HepG2 (cell line): ENCODE data around the gene KLHDC4. TPM values are rescaled to one million over a fixed set of nuclear protein-coding genes. Genes with fewer than 3 reads are reported as not detected.
A peak's percentile ranks its signal among the peaks of the same experiment; 100 is the strongest.

Source experiments
- ATAC-seq: fragments of 200-7000 bp; cut with Tn5 transposase; 3 replicates; pipeline ENCODE4 v1.9.1; 2020; ENCODE audit warnings: mild to moderate bottlenecking, moderate library complexity
- BruUV-seq: library from RNA; stranded (reverse); fragments of 400-500 nt; replicated peaks from 2 replicates; lab custom pipeline; 2021; lab: Mats Ljungman, UMichigan
- CTCF ChIA-PET: fragments of 300-600 bp; formaldehyde crosslinking; extraction: SDS; loops from one replicate; lab custom pipeline; 2021; ENCODE audit warnings: low total read pairs, inconsistent platforms, low intra/inter-chr PET ratio; lab: Yijun Ruan, JAX
- POLR2A ChIA-PET: fragments of 350-600 bp; sonication (Branson Sonifier 250); formaldehyde crosslinking; loops from one replicate; lab custom pipeline; 2020; ENCODE audit warnings: antibody characterized with exemption, inconsistent platforms; lab: Yijun Ruan, JAX
- DNase-seq: peaks from one replicate; pipeline ENCODE4 v3.0.0-alpha.2; 2015; ENCODE audit warnings: low spot score
- FAIRE-seq: peaks from 3 replicates; lab custom pipeline; 2011; peaks lifted over from hg19 to GRCh38; lab: Jason Lieb, UNC
- H2AFZ ChIP-seq: one replicate; pipeline ENCODE4 v1.6.1; 2011; ENCODE audit warnings: low read length, inconsistent platforms
- H3K27ac ChIP-seq: fragments of 300-600 bp; 3 replicates; pipeline ENCODE4 v1.8.0; 2011; ENCODE audit warnings: mixed run types, mild to moderate bottlenecking, mixed read lengths, low read length, inconsistent platforms; ENCODE audit not compliant: insufficient read depth; ENCODE audit errors: extremely low read length
- H3K27me3 ChIP-seq, 2 experiments: fragments of 200-600 bp in 1 of 2; 2 replicates in 1 of 2; 3 replicates in 1 of 2; pipeline versions ENCODE4 v1.6.0 to v1.8.0; 2011; ENCODE audit warnings: low read length in 2 of 2, mild to moderate bottlenecking in 2 of 2, moderate library complexity in 2 of 2, inconsistent platforms in 1 of 2; ENCODE audit not compliant: insufficient read depth in 2 of 2, control insufficient read depth in 1 of 2
- H3K36me3 ChIP-seq, 2 experiments: fragments of 200-600 bp in 1 of 2; replicated peaks in 1 of 2; 2 replicates in 1 of 2; 3 replicates in 1 of 2; pipeline versions ENCODE4 v1.5.1 to v1.8.0; 2011; ENCODE audit warnings: low read length in 2 of 2, inconsistent platforms in 1 of 2; ENCODE audit not compliant: insufficient read depth in 2 of 2, control insufficient read depth in 1 of 2
- H3K4me1 ChIP-seq: 2 replicates; pipeline ENCODE4 v1.5.1; 2012; ENCODE audit warnings: low read length, inconsistent platforms; ENCODE audit not compliant: insufficient read depth
- H3K4me2 ChIP-seq: 2 replicates; pipeline ENCODE4 v1.6.0; 2011; ENCODE audit warnings: low read depth, low read length, inconsistent platforms
- H3K4me3 ChIP-seq, 3 experiments: fragments of 200-600 bp in 1 of 3; sonication (generic), shearing (Covaris generic) in 1 of 3; replicated peaks in 1 of 3; 2 replicates each; pipeline ENCODE4 v1.5.1; 2011 to 2016; ENCODE audit warnings: low read length in 3 of 3, inconsistent platforms in 2 of 3, low read depth in 2 of 3, mild to moderate bottlenecking in 2 of 3, control low read depth in 1 of 3, mixed read lengths in 1 of 3; ENCODE audit not compliant: insufficient read depth in 1 of 3
- H3K79me2 ChIP-seq: one replicate; pipeline ENCODE4 v1.6.1; 2011; ENCODE audit warnings: low read length, inconsistent platforms; ENCODE audit not compliant: insufficient read depth
- H3K9ac ChIP-seq: 2 replicates; pipeline ENCODE4 v1.6.0; 2011; ENCODE audit warnings: mild to moderate bottlenecking, low read depth, low read length, inconsistent platforms; ENCODE audit not compliant: insufficient read depth
- H3K9me3 ChIP-seq: 2 replicates; pipeline ENCODE4 v1.5.1; 2012; ENCODE audit warnings: mild to moderate bottlenecking, low read length
- H4K20me1 ChIP-seq: 2 replicates; pipeline ENCODE4 v1.6.0; 2011; ENCODE audit warnings: inconsistent platforms, mild to moderate bottlenecking, low read length, moderate library complexity; ENCODE audit not compliant: insufficient read depth
- CBX1 ChIP-seq: IDR thresholded peaks from one replicate; pipeline ENCODE4 v1.6.1; 2016; ENCODE audit warnings: antibody characterized with exemption, low read depth
- CC2D1A ChIP-seq: sonication (generic); formaldehyde crosslinking; IDR thresholded peaks from 2 replicates; pipeline ENCODE4 v1.8.1; 2023; ENCODE audit warnings: mild to moderate bottlenecking, missing genetic modification reagents
- DNMT3B ChIP-seq: conservative IDR thresholded peaks from 2 replicates; pipeline ENCODE4 v1.6.1; 2016; ENCODE audit warnings: missing biosample characterization, control low read depth
- MTA3 ChIP-seq: sonication (generic); formaldehyde crosslinking; IDR thresholded peaks from 2 replicates; pipeline ENCODE4 v1.4.0; 2020; ENCODE audit warnings: missing genetic modification reagents
- PHF21A ChIP-seq: sonication (generic); formaldehyde crosslinking; IDR thresholded peaks from 2 replicates; pipeline ENCODE4 v1.5.0; 2020; ENCODE audit warnings: mild to moderate bottlenecking, missing genetic modification reagents
- SMYD3 ChIP-seq: sonication (generic); formaldehyde crosslinking; IDR thresholded peaks from 2 replicates; pipeline ENCODE4 v1.8.1; 2023; ENCODE audit warnings: mild to moderate bottlenecking, missing genetic modification reagents
- ZBTB10 ChIP-seq: sonication (generic); formaldehyde crosslinking; IDR thresholded peaks from 2 replicates; pipeline ENCODE4 v1.4.0; 2020; ENCODE audit warnings: missing genetic modification reagents, borderline replicate concordance
- ZBTB38 ChIP-seq: sonication (generic); formaldehyde crosslinking; IDR thresholded peaks from 2 replicates; pipeline ENCODE4 v1.5.1; 2020; ENCODE audit warnings: mild to moderate bottlenecking, missing genetic modification reagents
- ZC3H4 ChIP-seq: sonication (generic); formaldehyde crosslinking; IDR thresholded peaks from 2 replicates; pipeline ENCODE4 v1.4.0; 2020; ENCODE audit warnings: missing genetic modification reagents, borderline replicate concordance
- ZMYM2 ChIP-seq: sonication (generic); formaldehyde crosslinking; IDR thresholded peaks from 2 replicates; pipeline ENCODE4 v1.8.0; 2022; ENCODE audit warnings: mild to moderate bottlenecking, missing genetic modification reagents
- ZNF329 ChIP-seq: sonication (generic); formaldehyde crosslinking; IDR thresholded peaks from 2 replicates; pipeline ENCODE4 v1.9.0; 2021; ENCODE audit warnings: low read depth, mild to moderate bottlenecking, missing genetic modification reagents
- ZNF580 ChIP-seq: IDR thresholded peaks from 2 replicates; pipeline ENCODE4 v1.6.1; 2016; ENCODE audit warnings: low read depth, borderline replicate concordance
- ZNF746 ChIP-seq: sonication (generic); formaldehyde crosslinking; IDR thresholded peaks from 2 replicates; pipeline ENCODE4 v1.8.0; 2022; ENCODE audit warnings: mild to moderate bottlenecking, missing genetic modification reagents
- WGBS: methylation state at CpG from one replicate; pipeline ENCODE4 v1.1.6; 2017; ENCODE audit warnings: low lambda C conversion rate; 5-methylcytosine and 5-hydroxymethylcytosine counted together
- in situ Hi-C: cut with HindIII; loops from 2 replicates; pipeline ENCODE4 v1.10.0; 2017; ENCODE audit warnings: low pct_unique_long_range_greater_than_20kb; ENCODE audit not compliant: extremely low pct_ligation_motif_present
- intact Hi-C: fragments of 100-400 bp; cut with micrococcal nuclease; formaldehyde crosslinking; loops from one replicate; pipeline ENCODE4 v1.10.0; 2022; ENCODE audit not compliant: unreplicated experiment
- polyA plus RNA-seq, 8 experiments: library from polyadenylated mRNA; depleted of rRNA in 3 of 8; stranded (reverse) in 7 of 8; unstranded in 1 of 8; fragments of >200 nt; fragmentation: Illumina TruSeq in 4 of 8; extraction: Trizol in 4 of 8; gene quantifications; 2 replicates each; pipeline versions ENCODE4 v1.2.1 to v1.2.3, GENCODE V29; 2011 to 2016; ENCODE audit warnings: low read depth in 4 of 8, missing spikeins in 1 of 8, mixed read lengths in 1 of 8; ENCODE audit not compliant: insufficient read depth in 1 of 8
- total RNA-seq, 5 experiments: library from RNA; depleted of rRNA; stranded (reverse); fragments of >200 nt; fragmentation: Illumina TruSeq; extraction: Trizol; gene quantifications; 2 replicates each; pipeline ENCODE4 v1.2.3, GENCODE V29; 2016; ENCODE audit warnings: low read depth in 1 of 5
- TF ChIP-seq, protein P1 (sequence below), 2 experiments: sonication (generic) in 1 of 2; formaldehyde crosslinking in 1 of 2; IDR thresholded peaks; 2 replicates each; pipeline versions ENCODE4 v1.4.0 to v1.6.1; 2018 to 2020; ENCODE audit warnings: missing genetic modification reagents in 2 of 2, borderline replicate concordance in 1 of 2, low read depth in 1 of 2, mild to moderate bottlenecking in 1 of 2, missing biosample characterization in 1 of 2
- TF ChIP-seq, protein P2 (sequence below): sonication (generic); formaldehyde crosslinking; IDR thresholded peaks from 2 replicates; pipeline ENCODE4 v1.4.0; 2020; ENCODE audit warnings: missing genetic modification reagents

The KLHDC4 gene
- total and polyA plus RNA-seq, 2 of the 13 experiments (the other 11 are each of a cell fraction or from before 2014, with no cell fraction given), result 18.7 to 31.8 TPM

DNA sequence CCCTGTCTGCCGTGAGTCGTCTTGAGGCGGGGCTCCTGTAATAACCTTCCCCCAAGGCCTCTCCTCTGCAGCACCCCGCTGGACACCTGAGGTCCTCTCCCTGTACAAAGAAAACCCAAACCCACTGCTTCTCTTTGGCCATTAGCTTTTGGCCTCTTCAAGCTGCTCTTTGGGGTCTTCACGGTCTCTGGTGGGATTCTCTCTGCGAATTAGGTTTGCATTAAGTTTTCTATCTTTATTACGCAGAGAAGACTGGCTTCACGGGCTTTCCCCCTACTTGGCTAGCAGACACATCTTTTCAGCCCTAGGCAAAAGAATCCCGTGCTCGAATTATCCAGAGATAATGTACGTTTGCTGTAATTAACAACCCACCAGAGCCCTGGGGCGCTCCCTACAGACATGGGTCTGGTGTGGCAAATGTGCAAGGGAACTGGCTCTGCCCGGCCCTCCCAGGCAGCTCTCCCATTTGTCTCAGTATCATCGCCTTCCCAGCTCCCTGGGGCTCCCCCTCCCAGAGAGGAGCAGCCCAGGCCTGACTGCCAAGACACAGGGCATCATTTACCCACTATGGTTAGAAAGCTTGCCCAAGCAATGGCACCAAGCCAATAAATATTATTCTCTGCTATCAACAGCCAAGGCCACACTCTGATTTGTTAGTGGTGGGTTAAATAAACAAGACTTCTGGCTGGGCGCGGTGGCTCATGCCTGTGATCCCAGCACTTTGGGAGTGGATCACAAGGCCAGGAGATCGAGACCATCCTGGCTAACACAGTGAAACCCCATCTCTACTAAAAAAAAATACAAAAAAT, 24.7 kb upstream of the KLHDC4 start:
- ATAC-seq (peak; percentile 8; the same call in 2 of the 3 replicates), DNase-seq (no peak), FAIRE-seq (no peak)
- Histone ChIP-seq H3K36me3 (no peaks in the 10 kb centered on the region), H3K4me3 (peak overlapping the region in 1 of 3 experiments; percentile 64; a peak in 2 of 6 replicates), H3K4me1 (peaks cover 76% of the 10 kb centered on the region), H3K79me2 (no peaks in the 10 kb centered on the region), H3K4me2 (peak overlapping the region; percentile 82), H3K9me3 (no peaks in the 10 kb centered on the region), H4K20me1 (no peaks in the 10 kb centered on the region), H3K27me3 (no peaks in the 10 kb centered on the region), H2AFZ (no peak overlapping the region), H3K9ac (peak overlapping the region; percentile 76), H3K27ac (peak overlapping the region; percentile 88)
- in situ Hi-C loops (no loop called here), intact Hi-C loops (no loop called here)
- ChIA-PET POLR2A (interaction anchor here (1.0 to 6.2 kb wide), 18 partner anchors 9 to 80 kb away, joined by 3 to 228 read pairs (median 8); partner anchors contain the start of gene SLC7A5), CTCF (interaction anchor here (1.5 kb wide), 1 partner anchor 11 kb away, joined by 3 read pairs; no protein-coding TSS in a partner anchor)
- WGBS, result 90% methylated on average over 13 of the region's 17 CpGs
- BruUV-seq, result no TSS peak
- TF ChIP-seq DNMT3B (CRISPR knock-in tag), result 0 out of 2 replicates have a peak, but pooled peaks have one; percentile 35
- TF ChIP-seq, protein P1, sequence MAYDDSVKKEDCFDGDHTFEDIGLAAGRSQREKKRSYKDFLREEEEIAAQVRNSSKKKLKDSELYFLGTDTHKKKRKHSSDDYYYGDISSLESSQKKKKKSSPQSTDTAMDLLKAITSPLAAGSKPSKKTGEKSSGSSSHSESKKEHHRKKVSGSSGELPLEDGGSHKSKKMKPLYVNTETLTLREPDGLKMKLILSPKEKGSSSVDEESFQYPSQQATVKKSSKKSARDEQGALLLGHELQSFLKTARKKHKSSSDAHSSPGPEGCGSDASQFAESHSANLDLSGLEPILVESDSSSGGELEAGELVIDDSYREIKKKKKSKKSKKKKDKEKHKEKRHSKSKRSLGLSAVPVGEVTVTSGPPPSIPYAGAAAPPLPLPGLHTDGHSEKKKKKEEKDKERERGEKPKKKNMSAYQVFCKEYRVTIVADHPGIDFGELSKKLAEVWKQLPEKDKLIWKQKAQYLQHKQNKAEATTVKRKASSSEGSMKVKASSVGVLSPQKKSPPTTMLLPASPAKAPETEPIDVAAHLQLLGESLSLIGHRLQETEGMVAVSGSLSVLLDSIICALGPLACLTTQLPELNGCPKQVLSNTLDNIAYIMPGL (CRISPR knock-in tag; IDR thresholded peaks at IDR 0.05; ENCODE audit: borderline replicate concordance in 1 of 2, low read depth in 1 of 2), result 0 out of 4 replicates have a peak, but pooled peaks of 1 of the 2 experiments have one; percentile 7
- no peak for TF ChIP-seq SMYD3 (CRISPR knock-in tag)
- TF ChIP-seq PHF21A (CRISPR knock-in tag), result 0 out of 2 replicates have a peak, but pooled peaks have one; percentile 20
- no peak for TF ChIP-seq MTA3
- 0 out of 2 replicates have a peak, but pooled peaks have one; percentile 12 for TF ChIP-seq ZNF580 (CRISPR knock-in tag)
- TF ChIP-seq ZBTB10 (CRISPR knock-in tag), result no peak
- TF ChIP-seq ZC3H4 (CRISPR knock-in tag), result no peak
- no peak for TF ChIP-seq CC2D1A (CRISPR knock-in tag)
- TF ChIP-seq, protein P2, sequence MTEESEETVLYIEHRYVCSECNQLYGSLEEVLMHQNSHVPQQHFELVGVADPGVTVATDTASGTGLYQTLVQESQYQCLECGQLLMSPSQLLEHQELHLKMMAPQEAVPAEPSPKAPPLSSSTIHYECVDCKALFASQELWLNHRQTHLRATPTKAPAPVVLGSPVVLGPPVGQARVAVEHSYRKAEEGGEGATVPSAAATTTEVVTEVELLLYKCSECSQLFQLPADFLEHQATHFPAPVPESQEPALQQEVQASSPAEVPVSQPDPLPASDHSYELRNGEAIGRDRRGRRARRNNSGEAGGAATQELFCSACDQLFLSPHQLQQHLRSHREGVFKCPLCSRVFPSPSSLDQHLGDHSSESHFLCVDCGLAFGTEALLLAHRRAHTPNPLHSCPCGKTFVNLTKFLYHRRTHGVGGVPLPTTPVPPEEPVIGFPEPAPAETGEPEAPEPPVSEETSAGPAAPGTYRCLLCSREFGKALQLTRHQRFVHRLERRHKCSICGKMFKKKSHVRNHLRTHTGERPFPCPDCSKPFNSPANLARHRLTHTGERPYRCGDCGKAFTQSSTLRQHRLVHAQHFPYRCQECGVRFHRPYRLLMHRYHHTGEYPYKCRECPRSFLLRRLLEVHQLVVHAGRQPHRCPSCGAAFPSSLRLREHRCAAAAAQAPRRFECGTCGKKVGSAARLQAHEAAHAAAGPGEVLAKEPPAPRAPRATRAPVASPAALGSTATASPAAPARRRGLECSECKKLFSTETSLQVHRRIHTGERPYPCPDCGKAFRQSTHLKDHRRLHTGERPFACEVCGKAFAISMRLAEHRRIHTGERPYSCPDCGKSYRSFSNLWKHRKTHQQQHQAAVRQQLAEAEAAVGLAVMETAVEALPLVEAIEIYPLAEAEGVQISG (CRISPR knock-in tag), result 0 out of 2 replicates have a peak, but pooled peaks have one; percentile 0
- TF ChIP-seq ZNF329, result no peak
- 0 out of 2 replicates have a peak, but pooled peaks have one; percentile 9 for TF ChIP-seq ZBTB38
- TF ChIP-seq ZMYM2, result 0 out of 2 replicates have a peak, but pooled peaks have one; percentile 22
- 0 out of 2 replicates have a peak, but pooled peaks have one; percentile 15 for TF ChIP-seq ZNF746
- peak; percentile 28 for TF ChIP-seq CBX1
